ENCODE measurements around the gene IRF2BP2. TPM values are rescaled to one million over a fixed set of nuclear protein-coding genes. Genes with fewer than 3 reads are reported as not detected.

Gene IRF2BP2
- total and polyA plus RNA-seq, 2 of the 13 experiments (the other 11 are each of a cell fraction or from before 2014, with no cell fraction given) = 140 to 147 TPM

- TF ChIP-seq ARID2 (CRISPR knock-in tag; IDR thresholded peaks at IDR 0.05; ENCODE audit: borderline replicate concordance) (no peak), ELF1 (CRISPR knock-in tag; IDR thresholded peaks at IDR 0.05) (no peak; the same call in 1 of the 2 replicates), ZMYM4 (CRISPR knock-in tag; IDR thresholded peaks at IDR 0.05) (no peak), RFX1 (IDR thresholded peaks at IDR 0.05) (no peak), ZNF142 (CRISPR knock-in tag; IDR thresholded peaks at IDR 0.05) (no peak), ZNF746 (CRISPR knock-in tag; IDR thresholded peaks at IDR 0.05) (no peak), ZSCAN9 (CRISPR knock-in tag; IDR thresholded peaks at IDR 0.05; ENCODE audit: borderline replicate concordance) (no peak), ZUFSP (CRISPR knock-in tag; IDR thresholded peaks at IDR 0.05; ENCODE audit: borderline replicate concordance) (no peak), SP140L (CRISPR knock-in tag; IDR thresholded peaks at IDR 0.05; ENCODE audit: borderline replicate concordance) (no peak), PBX3 (CRISPR knock-in tag; IDR thresholded peaks at IDR 0.05; ENCODE audit: borderline replicate concordance) (no peak), ZNF672 (CRISPR knock-in tag; IDR thresholded peaks at IDR 0.05) (no peak), DNMT3B (CRISPR knock-in tag; conservative IDR thresholded peaks at IDR 0.05) (peak; percentile 57; the same call in 1 of the 2 replicates), CENPT (CRISPR knock-in tag; IDR thresholded peaks at IDR 0.05; ENCODE audit: low read depth) (no peak), PTBP1 (IDR thresholded peaks at IDR 0.05; ENCODE audit: low read depth, low read length, poor library complexity, severe bottlenecking) (no peak), ZFP36L2 (CRISPR knock-in tag; IDR thresholded peaks at IDR 0.05) (no peak), ZBTB33 (CRISPR knock-in tag; IDR thresholded peaks at IDR 0.05) (0 out of 2 replicates have a peak, but pooled peaks have one; percentile 20), MTF1 (CRISPR knock-in tag; IDR thresholded peaks at IDR 0.05) (no peak)
These were observed 1.4 kb upstream of the IRF2BP2 start (continued) for GRCh38 chr1:234611225-234611846.

All from HepG2 (cell line).